Natural killer cell (primary cell): ENCODE data around the gene NKD1. TPM values are rescaled to one million over a fixed set of nuclear protein-coding genes. Genes with fewer than 3 reads are reported as not detected.
"Not testable (repeated sequence)": the region's sequence is repeated elsewhere in the genome, so short reads cannot be mapped to it uniquely, and the experiment has no call there.

Source experiments
- ATAC-seq, 3 donors: fragments of 150-1000 bp in 2 of 3; fragments of 200-7000 bp in 1 of 3; cut with Tn5 transposase; 1 replicate in 1 of 3; 2 replicates in 2 of 3; pipeline ENCODE4 v1.10.0; 2021; ENCODE audit warnings: mild to moderate bottlenecking in 2 of 3, moderate library complexity in 2 of 3
- DNase-seq, 2 donors: peaks; one replicate each; pipeline versions ENCODE4 v3.0.0 to v3.0.0-alpha.2; 2013 to 2021; ENCODE audit warnings: mixed read lengths in 1 of 2
- H3K27ac ChIP-seq: one replicate; pipeline ENCODE4 v1.5.1; 2013; ENCODE audit warnings: mild to moderate bottlenecking, low read length
- H3K27me3 ChIP-seq: one replicate; pipeline ENCODE4 v1.6.1; 2013; ENCODE audit warnings: low read length; ENCODE audit not compliant: control insufficient read depth, insufficient read depth
- H3K36me3 ChIP-seq: one replicate; pipeline ENCODE4 v1.6.1; 2013; ENCODE audit warnings: low read length; ENCODE audit not compliant: control insufficient read depth, insufficient read depth
- H3K4me1 ChIP-seq: one replicate; pipeline ENCODE4 v1.6.1; 2013; ENCODE audit warnings: low read length; ENCODE audit not compliant: control insufficient read depth, insufficient read depth
- H3K4me3 ChIP-seq: one replicate; pipeline ENCODE4 v1.5.1; 2013; ENCODE audit warnings: low read length
- H3K9me3 ChIP-seq: one replicate; pipeline ENCODE4 v1.6.1; 2013; ENCODE audit warnings: low read length; ENCODE audit not compliant: control insufficient read depth, insufficient read depth
- H3K27ac Mint-ChIP-seq, 2 donors: one replicate each; pipeline ENCODE4 v1.8.0; 2022; ENCODE audit warnings: mild to moderate bottlenecking in 2 of 2, mixed read lengths in 2 of 2, moderate library complexity in 1 of 2
- H3K27me3 Mint-ChIP-seq, 2 donors: one replicate each; pipeline ENCODE4 v1.8.0; 2022; ENCODE audit warnings: low read depth in 2 of 2, mixed read lengths in 2 of 2
- H3K36me3 Mint-ChIP-seq: one replicate; pipeline ENCODE4 v1.8.0; 2022; ENCODE audit warnings: mixed read lengths
- H3K4me1 Mint-ChIP-seq, 2 donors: one replicate each; pipeline ENCODE4 v1.8.0; 2022; ENCODE audit warnings: mixed read lengths in 2 of 2
- H3K4me3 Mint-ChIP-seq: one replicate; pipeline ENCODE4 v1.8.0; 2022; ENCODE audit warnings: mild to moderate bottlenecking, moderate library complexity, mixed read lengths
- H3K9me3 Mint-ChIP-seq, 2 donors: one replicate each; pipeline ENCODE4 v1.8.0; 2022; ENCODE audit warnings: mixed read lengths in 2 of 2
- CTCF ChIP-seq: fragments of 200-600 bp; IDR thresholded peaks from one replicate; pipeline ENCODE4 v1.8.0; 2022; ENCODE audit warnings: antibody characterized with exemption
- WGBS: methylation state at CpG from one replicate; pipeline ENCODE4 v1.1.7; 2013; ENCODE audit warnings: missing lambda C conversion rate; ENCODE audit not compliant: insufficient coverage; 5-methylcytosine and 5-hydroxymethylcytosine counted together
- intact Hi-C: fragments of 100-400 bp; cut with micrococcal nuclease; formaldehyde crosslinking; loops from one replicate; pipeline ENCODE4 v1.14.2; 2022
- total RNA-seq, 4 donors: library from RNA; stranded (reverse); fragments of 120-200 nt in 1 of 4; gene quantifications; one replicate each; pipeline versions ENCODE4 v1.2.3 to v1.2.4, GENCODE V29; 2013 to 2022

Gene NKD1
- total RNA-seq, 3 donors from 2014 or later (not counting 1 experiment from before 2014, with no cell fraction given) = 0.75 to 1.5 (median 1.0) TPM

- H3K36me3 ChIP-seq = no peaks in the 10 kb centered on the region
These were observed 45.6 kb upstream of the NKD1 start for GRCh38 chr16:50502616-50503011.

GRCh38 chr16:50503868-50504531 lies 44.2 kb upstream of the NKD1 start:
- H3K4me1 ChIP-seq, H3K4me1 Mint-ChIP-seq, H3K27ac Mint-ChIP-seq, H3K9me3 Mint-ChIP-seq, H3K36me3 Mint-ChIP-seq, H3K27me3 Mint-ChIP-seq, H3K9me3 ChIP-seq, H3K27ac ChIP-seq, H3K4me3 Mint-ChIP-seq, H3K27me3 ChIP-seq, DNase-seq, H3K36me3 ChIP-seq, H3K4me3 ChIP-seq, ATAC-seq: not testable (repeated sequence)
- WGBS = 93% methylated on average over 6 of the region's 8 CpGs
- intact Hi-C loops = loop anchor here (10.0 kb wide), 1 partner anchor 179 kb away; no protein-coding TSS in a partner anchor

More at GRCh38 chr16:50502616-50503011, 45.6 kb upstream of the NKD1 start:
- peaks cover 0 to 3% of the 10 kb centered on the region in 2 donors for H3K27me3 Mint-ChIP-seq
- ATAC-seq = no peak
- no peak for TF ChIP-seq CTCF
- no peaks in the 10 kb centered on the region for H3K9me3 ChIP-seq
- no peak overlapping the region for H3K4me3 ChIP-seq
- no peaks in the 10 kb centered on the region for H3K27me3 ChIP-seq
- no peaks in the 10 kb centered on the region for H3K9me3 Mint-ChIP-seq
- H3K4me3 Mint-ChIP-seq = no peak overlapping the region
- H3K36me3 Mint-ChIP-seq = no peaks in the 10 kb centered on the region
- WGBS = 69% methylated on average over 10 of the region's 10 CpGs
- intact Hi-C loops = loop anchor here (10.0 kb wide), 1 partner anchor 178 kb away; no protein-coding TSS in a partner anchor
- DNase-seq = no peak
- H3K4me1 Mint-ChIP-seq = no peaks in the 10 kb centered on the region
- H3K27ac ChIP-seq = no peak overlapping the region
- no peak overlapping the region for H3K27ac Mint-ChIP-seq
- no peaks in the 10 kb centered on the region for H3K4me1 ChIP-seq

- H3K9me3 ChIP-seq = no peaks in the 10 kb centered on the region
- Mint-ChIP-seq H3K27me3 (peaks cover 0 to 3% of the 10 kb centered on the region in 2 donors), H3K27ac (no peak overlapping the region), H3K36me3 (no peaks in the 10 kb centered on the region), H3K9me3 (no peaks in the 10 kb centered on the region), H3K4me3 (no peak overlapping the region), H3K4me1 (peaks cover 0 to 5% of the 10 kb centered on the region in 2 donors)
- WGBS = 93% methylated on average over 4 of the region's 5 CpGs
- no peak for ATAC-seq
- intact Hi-C loops = loop anchor here (10.0 kb wide), 1 partner anchor 180 kb away; no protein-coding TSS in a partner anchor
- H3K36me3 ChIP-seq = no peaks in the 10 kb centered on the region
- no peak for TF ChIP-seq CTCF
- H3K4me1 ChIP-seq = no peaks in the 10 kb centered on the region
- H3K27me3 ChIP-seq = no peaks in the 10 kb centered on the region
- no peak overlapping the region for H3K4me3 ChIP-seq
- H3K27ac ChIP-seq = no peak overlapping the region
- DNase-seq = no peak
These were observed 43.1 kb upstream of the NKD1 start for GRCh38 chr16:50505115-50505514.

GRCh38 chr16:50505714-50506542 lies 42.3 kb upstream of the NKD1 start:
- H3K4me3 Mint-ChIP-seq = no peak overlapping the region
- H3K27me3 ChIP-seq = no peaks in the 10 kb centered on the region
- DNase-seq (no peak), ATAC-seq (no peak)
- H3K4me1 Mint-ChIP-seq = peaks cover 0 to 5% of the 10 kb centered on the region in 2 donors
- TF ChIP-seq CTCF = no peak
- WGBS = 95% methylated on average over 13 of the region's 13 CpGs
- intact Hi-C loops = loop anchor here (10.0 kb wide), 1 partner anchor 181 kb away; no protein-coding TSS in a partner anchor
- H3K36me3 Mint-ChIP-seq = no peaks in the 10 kb centered on the region
- H3K27ac ChIP-seq = no peak overlapping the region
- no peaks in the 10 kb centered on the region for H3K9me3 ChIP-seq
- peaks cover 0 to 3% of the 10 kb centered on the region in 2 donors for H3K27me3 Mint-ChIP-seq
- H3K27ac Mint-ChIP-seq = no peak overlapping the region
- H3K4me1 ChIP-seq = no peaks in the 10 kb centered on the region
- H3K4me3 ChIP-seq = no peak overlapping the region
- no peaks in the 10 kb centered on the region for H3K36me3 ChIP-seq
- H3K9me3 Mint-ChIP-seq = no peaks in the 10 kb centered on the region
